HCT116 (cell line): Measurements from ENCODE around the gene PFKP. TPM values are rescaled to one million over a fixed set of nuclear protein-coding genes. Genes with fewer than 3 reads are reported as not detected.

Source experiments
- ATAC-seq: fragments of 200-7000 bp; cut with Tn5 transposase; 2 replicates; pipeline ENCODE4 v1.9.1; 2020; ENCODE audit warnings: mild to moderate bottlenecking, moderate library complexity
- BruUV-seq: library from RNA; stranded (reverse); fragments of 400-500 nt; replicated peaks from 2 replicates; lab custom pipeline; 2021; lab: Mats Ljungman, UMichigan
- CTCF ChIA-PET: fragments of 300-600 bp; sonication (Branson Sonifier 250); formaldehyde crosslinking; loops from one replicate; lab custom pipeline; 2021; ENCODE audit warnings: antibody characterized with exemption; lab: Charles Lee
- POLR2A ChIA-PET: fragments of 300-600, 350-600 bp; sonication (Branson Sonifier 250); formaldehyde crosslinking; loops from one replicate; lab custom pipeline; 2021; ENCODE audit warnings: antibody characterized with exemption; lab: Charles Lee
- RAD21 ChIA-PET, 2 experiments: fragments of 300-600 bp; sonication (Branson Sonifier 250); formaldehyde crosslinking; loops; one replicate each; lab custom pipeline; 2023; ENCODE audit warnings: low total read pairs in 2 of 2; ENCODE audit not compliant: uncharacterized antibody in 2 of 2, unreplicated experiment in 2 of 2, low non-redundant PET in 1 of 2; lab: Charles Lee
- DNase-seq: peaks from one replicate; pipeline ENCODE4 v3.0.0-alpha.2; 2010; ENCODE audit warnings: low read depth, low spot score
- H2AFZ ChIP-seq: fragments of 200-600 bp; shearing (Covaris generic), sonication (generic); 2 replicates; pipeline ENCODE4 v1.6.1; 2017; ENCODE audit warnings: low read depth, mixed run types, mixed read lengths, antibody characterized with exemption, low read length; ENCODE audit not compliant: poor library complexity, severe bottlenecking
- H3K27ac ChIP-seq: 2 replicates; pipeline ENCODE4 v1.5.1; 2012; ENCODE audit warnings: low read depth, low read length
- H3K27me3 ChIP-seq: fragments of 200-600 bp; sonication (generic); 2 replicates; pipeline ENCODE4 v1.6.1; 2016; ENCODE audit warnings: mixed run types, low read length, mixed read lengths; ENCODE audit not compliant: insufficient read depth
- H3K36me3 ChIP-seq, 2 experiments: fragments of 200-500 bp in 1 of 2; fragments of 200-600 bp in 1 of 2; sonication (Bioruptor generic) in 1 of 2; sonication (generic) in 1 of 2; 2 replicates each; pipeline versions ENCODE4 v1.5.1 to v1.6.1; 2014 to 2016; ENCODE audit warnings: low read length in 2 of 2, inconsistent platforms in 1 of 2, mixed read lengths in 1 of 2, mixed run types in 1 of 2; ENCODE audit not compliant: insufficient read depth in 2 of 2, control insufficient read depth in 1 of 2
- H3K4me1 ChIP-seq, 2 experiments: fragments of 200-600 bp in 1 of 2; sonication (generic) in 1 of 2; 2 replicates each; pipeline versions ENCODE4 v1.5.1 to v1.6.1; 2012 to 2017; ENCODE audit warnings: low read length in 2 of 2, inconsistent platforms in 1 of 2, mild to moderate bottlenecking in 1 of 2, mixed read lengths in 1 of 2, mixed run types in 1 of 2, moderate library complexity in 1 of 2; ENCODE audit not compliant: insufficient read depth in 2 of 2, control insufficient read depth in 1 of 2
- H3K4me2 ChIP-seq: fragments of 200-600 bp; sonication (generic); 2 replicates; pipeline ENCODE4 v1.6.1; 2017; ENCODE audit warnings: mixed run types, low read length, mixed read lengths
- H3K4me3 ChIP-seq, 2 experiments: fragments of 200-600 bp in 1 of 2; sonication (generic) in 1 of 2; replicated peaks in 1 of 2; 2 replicates each; pipeline ENCODE4 v1.5.1; 2011 to 2016; ENCODE audit warnings: low read length in 2 of 2, control low read depth in 1 of 2, low read depth in 1 of 2, mild to moderate bottlenecking in 1 of 2, mixed read lengths in 1 of 2, mixed run types in 1 of 2
- H3K79me2 ChIP-seq: fragments of 200-600 bp; sonication (generic); 2 replicates; pipeline ENCODE4 v1.6.1; 2017; ENCODE audit warnings: mild to moderate bottlenecking, mixed run types, low read length, moderate library complexity, mixed read lengths; ENCODE audit not compliant: insufficient read depth
- H3K9ac ChIP-seq: fragments of 200-600 bp; sonication (generic); 2 replicates; pipeline ENCODE4 v1.6.1; 2016; ENCODE audit warnings: low read length, mixed read lengths
- H3K9me2 ChIP-seq: fragments of 200-600 bp; sonication (generic), shearing (Covaris generic); 2 replicates; pipeline ENCODE4 v1.6.1; 2017; ENCODE audit warnings: mixed run types, mild to moderate bottlenecking, moderate library complexity; ENCODE audit not compliant: insufficient read depth
- H3K9me3 ChIP-seq, 2 experiments: fragments of 200-500 bp in 1 of 2; fragments of 200-600 bp in 1 of 2; sonication (Bioruptor generic) in 1 of 2; sonication (generic) in 1 of 2; 2 replicates each; pipeline ENCODE4 v1.6.1; 2014 to 2017; ENCODE audit warnings: low read length in 2 of 2, mixed read lengths in 2 of 2, inconsistent platforms in 1 of 2, low read depth in 1 of 2, mild to moderate bottlenecking in 1 of 2, mixed run types in 1 of 2, moderate library complexity in 1 of 2; ENCODE audit not compliant: control insufficient read depth in 1 of 2, insufficient read depth in 1 of 2
- H4K20me1 ChIP-seq: fragments of 200-600 bp; sonication (generic), shearing (Covaris generic); 2 replicates; pipeline ENCODE4 v1.6.1; 2017; ENCODE audit warnings: mixed run types, mild to moderate bottlenecking, moderate library complexity; ENCODE audit not compliant: insufficient read depth
- ATF3 ChIP-seq: IDR thresholded peaks from 2 replicates; pipeline ENCODE4 v1.6.1; 2012
- CBX3 ChIP-seq: IDR thresholded peaks from 2 replicates; pipeline ENCODE4 v1.6.1; 2012; ENCODE audit warnings: low read depth
- CTCF ChIP-seq, 3 experiments: fragments of 200-600 bp in 1 of 3; sonication (generic) in 1 of 3; IDR thresholded peaks in 2 of 3; conservative IDR thresholded peaks in 1 of 3; 2 replicates each; pipeline ENCODE4 v1.5.1; 2012 to 2017; ENCODE audit warnings: low read depth in 2 of 3, low read length in 2 of 3, antibody characterized with exemption in 1 of 3, borderline replicate concordance in 1 of 3, control low read depth in 1 of 3, mild to moderate bottlenecking in 1 of 3, mixed read lengths in 1 of 3, mixed run types in 1 of 3, moderate library complexity in 1 of 3; ENCODE audit not compliant: insufficient read depth in 1 of 3
- EGR1 ChIP-seq: IDR thresholded peaks from 2 replicates; pipeline ENCODE4 v1.6.1; 2012; ENCODE audit warnings: low read depth
- EZH2 ChIP-seq: fragments of 200-600 bp; sonication (generic); IDR thresholded peaks from 2 replicates; pipeline ENCODE4 v1.6.1; 2017; ENCODE audit warnings: antibody characterized with exemption, mixed run types
- EZH2phosphoT487 ChIP-seq: fragments of 200-600 bp; IDR thresholded peaks from 2 replicates; pipeline ENCODE4 v1.6.1; 2018; ENCODE audit warnings: antibody characterized with exemption, borderline replicate concordance
- FOSL1 ChIP-seq: IDR thresholded peaks from 2 replicates; pipeline ENCODE4 v1.6.1; 2012; ENCODE audit warnings: low read depth
- MAX ChIP-seq: IDR thresholded peaks from 2 replicates; pipeline ENCODE4 v1.6.1; 2012
- POLR2AphosphoS5 ChIP-seq: IDR thresholded peaks from 2 replicates; pipeline ENCODE4 v1.6.1; 2011; ENCODE audit warnings: mild to moderate bottlenecking, low read depth, low read length, moderate library complexity
- RAD21 ChIP-seq: IDR thresholded peaks from 2 replicates; pipeline ENCODE4 v1.6.1; 2012; ENCODE audit warnings: low read depth, mild to moderate bottlenecking
- SIN3A ChIP-seq: IDR thresholded peaks from 2 replicates; pipeline ENCODE4 v1.6.1; 2012; ENCODE audit warnings: low read depth
- SP1 ChIP-seq: IDR thresholded peaks from 2 replicates; pipeline ENCODE4 v1.6.1; 2012; ENCODE audit warnings: low read depth
- YY1 ChIP-seq: IDR thresholded peaks from 2 replicates; pipeline ENCODE4 v1.6.1; 2011; ENCODE audit warnings: low read length, low read depth, moderate library complexity, mild to moderate bottlenecking; ENCODE audit not compliant: insufficient replicate concordance; ENCODE audit errors: extremely low read depth
- ZBTB33 ChIP-seq: IDR thresholded peaks from 2 replicates; pipeline ENCODE4 v1.6.1; 2011; ENCODE audit warnings: mild to moderate bottlenecking, low read length, moderate library complexity; ENCODE audit not compliant: insufficient replicate concordance; ENCODE audit errors: extremely low read depth
- ZFX ChIP-seq: fragments of 450-650 bp; IDR thresholded peaks from 2 replicates; pipeline ENCODE4 v1.6.1; 2017
- ZNF274 ChIP-seq: fragments of 200-500 bp; sonication (Bioruptor generic); IDR thresholded peaks from 2 replicates; pipeline ENCODE4 v1.6.1; 2014; ENCODE audit warnings: mild to moderate bottlenecking, low read depth, low read length, inconsistent platforms
- intact Hi-C: fragments of 100-400 bp; cut with micrococcal nuclease; formaldehyde crosslinking; loops from 2 replicates; pipeline ENCODE4 v1.10.0; 2022
- total RNA-seq: library from RNA; stranded (reverse); gene quantifications from one replicate; pipeline ENCODE4 v1.2.1, GENCODE V29; 2021; ENCODE audit not compliant: unreplicated experiment

The PFKP gene
- total RNA-seq, 1 experiment from 2014 or later: 237 TPM

- no peak for TF ChIP-seq YY1
These were observed 12.5 kb upstream of the PFKP start (continued) for GRCh38 chr10:3054851-3055199.

GRCh38 chr10:3056280-3057037, 10.9 kb upstream of the PFKP start:
- CTCF ChIA-PET: no interaction called here

More at GRCh38 chr10:3056280-3057037, 10.9 kb upstream of the PFKP start:
- Histone ChIP-seq H3K27me3 (no peaks in the 10 kb centered on the region), H3K79me2 (no peaks in the 10 kb centered on the region), H3K36me3 (no peaks in the 10 kb centered on the region), H3K27ac (no peak overlapping the region), H3K9ac (no peak overlapping the region), H3K4me3 (no peak overlapping the region), H3K4me2 (no peak overlapping the region), H3K9me2 (no peaks in the 10 kb centered on the region), H2AFZ (no peak overlapping the region), H3K9me3 (no peaks in the 10 kb centered on the region), H4K20me1 (no peaks in the 10 kb centered on the region), H3K4me1 (peaks cover 0 to 4% of the 10 kb centered on the region in 2 experiments; a peak in 1 of 4 replicates)
- DNase-seq (no peak), ATAC-seq (no peak)
- POLR2A ChIA-PET: no interaction called here
- RAD21 ChIA-PET: no interaction called here
- BruUV-seq: no TSS peak
- intact Hi-C loops: no loop called here
- no peak for TF ChIP-seq EGR1
- no peak for TF ChIP-seq EZH2phosphoT487
- no peak for TF ChIP-seq ATF3
- no peak for TF ChIP-seq YY1
- no peak for TF ChIP-seq FOSL1
- TF ChIP-seq RAD21: no peak
- no peak for TF ChIP-seq EZH2
- no peak for TF ChIP-seq CBX3
- TF ChIP-seq CTCF (IDR thresholded peaks at IDR 0.05 in 2 of 3, conservative IDR thresholded peaks at IDR 0.05 in 1 of 3; ENCODE audit: borderline replicate concordance in 1 of 3, insufficient read depth in 1 of 3, low read depth in 2 of 3, low read length in 2 of 3): no peak
- TF ChIP-seq ZBTB33: no peak
- no peak for TF ChIP-seq ZFX
- TF ChIP-seq POLR2AphosphoS5: no peak
- TF ChIP-seq SP1: no peak
- TF ChIP-seq ZNF274: no peak
- TF ChIP-seq MAX: no peak
- TF ChIP-seq SIN3A: no peak
